Neutrophil (primary cell): ENCODE data around the gene RUFY1.
"Not testable (repeated sequence)": the region's sequence is repeated elsewhere in the genome, so short reads cannot be mapped to it uniquely, and the experiment has no call there.

Experiments
- H3K27ac ChIP-seq: fragments of 200-600 bp; sonication (generic); 2 replicates; pipeline ENCODE4 v1.5.1; 2016; ENCODE audit warnings: mild to moderate bottlenecking, moderate library complexity
- H3K27me3 ChIP-seq: fragments of 200-600 bp; sonication (generic); 2 replicates; pipeline ENCODE4 v1.6.0; 2016; ENCODE audit warnings: mild to moderate bottlenecking
- H3K36me3 ChIP-seq: fragments of 200-600 bp; sonication (generic); 2 replicates; pipeline ENCODE4 v1.5.1; 2017
- H3K4me1 ChIP-seq, 2 experiments: fragments of 200-600 bp in 1 of 2; sonication (generic) in 1 of 2; 1 replicate in 1 of 2; 2 replicates in 1 of 2; pipeline versions ENCODE4 v1.5.1 to v1.6.1; 2013 to 2016; ENCODE audit warnings: low read depth in 1 of 2, low read length in 1 of 2, mild to moderate bottlenecking in 1 of 2, moderate library complexity in 1 of 2; ENCODE audit not compliant: control insufficient read depth in 1 of 2, insufficient read depth in 1 of 2
- H3K4me3 ChIP-seq, 2 experiments: fragments of 200-600 bp in 1 of 2; sonication (generic) in 1 of 2; 1 replicate in 1 of 2; 2 replicates in 1 of 2; pipeline ENCODE4 v1.5.1; 2013 to 2016; ENCODE audit warnings: low read depth in 1 of 2, low read length in 1 of 2, mild to moderate bottlenecking in 1 of 2, moderate library complexity in 1 of 2
- H3K9me3 ChIP-seq: fragments of 200-600 bp; sonication (generic); 2 replicates; pipeline ENCODE4 v1.5.1; 2016
- CTCF ChIP-seq: fragments of 200-600 bp; sonication (generic); IDR thresholded peaks from 2 replicates; pipeline ENCODE4 v1.5.1; 2016; ENCODE audit warnings: antibody characterized with exemption

Gene RUFY1

GRCh38 chr5:179536676-179537075 lies 13.7 kb upstream of the RUFY1 start:
- H3K27me3 ChIP-seq: no peaks in the 10 kb centered on the region
- TF ChIP-seq CTCF: no peak
- peaks cover 0 to 8% of the 10 kb centered on the region in 2 experiments for H3K4me1 ChIP-seq
- H3K9me3 ChIP-seq: no peaks in the 10 kb centered on the region
- no peak overlapping the region for H3K27ac ChIP-seq
- H3K36me3 ChIP-seq: no peaks in the 10 kb centered on the region
- H3K4me3 ChIP-seq: no peak overlapping the region

- no peaks in the 10 kb centered on the region for H3K36me3 ChIP-seq
- no peak for TF ChIP-seq CTCF
- no peaks in the 10 kb centered on the region for H3K4me1 ChIP-seq
- H3K27me3 ChIP-seq: no peaks in the 10 kb centered on the region
- no peak overlapping the region for H3K27ac ChIP-seq
- no peaks in the 10 kb centered on the region for H3K9me3 ChIP-seq
- no peak overlapping the region for H3K4me3 ChIP-seq
Observed at GRCh38 chr5:179542170-179542569, 8.2 kb upstream of the RUFY1 start.

GRCh38 chr5:179543275-179543674 lies 7.1 kb upstream of the RUFY1 start:
- H3K4me3 ChIP-seq, H3K9me3 ChIP-seq, H3K4me1 ChIP-seq, H3K36me3 ChIP-seq, H3K27me3 ChIP-seq, H3K27ac ChIP-seq: not testable (repeated sequence)

- Histone ChIP-seq H3K36me3 (no peaks in the 10 kb centered on the region), H3K27ac (peak overlapping the region; percentile 33), H3K4me1 (peaks cover 21 to 25% of the 10 kb centered on the region in 2 experiments), H3K9me3 (no peaks in the 10 kb centered on the region), H3K4me3 (no peak overlapping the region), H3K27me3 (no peaks in the 10 kb centered on the region)
- no peak for TF ChIP-seq CTCF
Observed at GRCh38 chr5:179553006-179553405, 2.7 kb downstream of the RUFY1 start.

- no peak overlapping the region for H3K27ac ChIP-seq
- no peak for TF ChIP-seq CTCF
- no peaks in the 10 kb centered on the region for H3K27me3 ChIP-seq
- H3K9me3 ChIP-seq: no peaks in the 10 kb centered on the region
- no peak overlapping the region for H3K4me3 ChIP-seq
- peaks cover 27 to 32% of the 10 kb centered on the region in 2 experiments for H3K4me1 ChIP-seq
- H3K36me3 ChIP-seq: no peaks in the 10 kb centered on the region
Observed at GRCh38 chr5:179553875-179554274, 3.5 kb downstream of the RUFY1 start.

GRCh38 chr5:179554981-179555380 lies 4.6 kb downstream of the RUFY1 start:
- no peak overlapping the region for H3K4me3 ChIP-seq
- peaks cover 30 to 35% of the 10 kb centered on the region in 2 experiments for H3K4me1 ChIP-seq
- no peaks in the 10 kb centered on the region for H3K9me3 ChIP-seq
- TF ChIP-seq CTCF: no peak
- H3K36me3 ChIP-seq: no peaks in the 10 kb centered on the region
- no peaks in the 10 kb centered on the region for H3K27me3 ChIP-seq
- H3K27ac ChIP-seq: no peak overlapping the region

- not testable (repeated sequence) for H3K27me3 ChIP-seq, H3K9me3 ChIP-seq
- H3K36me3 ChIP-seq: peaks cover 21% of the 10 kb centered on the region
- peaks cover 15 to 17% of the 10 kb centered on the region in 2 experiments for H3K4me1 ChIP-seq
- peak overlapping the region; percentile 90 for H3K27ac ChIP-seq
- peak overlapping the region; percentile 77 to 88 for H3K4me3 ChIP-seq
Observed at GRCh38 chr5:179558261-179558799, 8.0 kb downstream of the RUFY1 start.
